ENCODE data around the gene SERPINA3. TPM values are rescaled to one million over a fixed set of nuclear protein-coding genes. Genes with fewer than 3 reads are reported as not detected.

The SERPINA3 gene
- total RNA-seq, result 2.5 TPM

GRCh38 chr14:94612174-94612573 lies at the start of gene SERPINA3:
Gene SERPINA3 (plus strand): TSS chr14:94612391. CDS start chr14:94614442, 2,051 bp downstream.

DNA sequence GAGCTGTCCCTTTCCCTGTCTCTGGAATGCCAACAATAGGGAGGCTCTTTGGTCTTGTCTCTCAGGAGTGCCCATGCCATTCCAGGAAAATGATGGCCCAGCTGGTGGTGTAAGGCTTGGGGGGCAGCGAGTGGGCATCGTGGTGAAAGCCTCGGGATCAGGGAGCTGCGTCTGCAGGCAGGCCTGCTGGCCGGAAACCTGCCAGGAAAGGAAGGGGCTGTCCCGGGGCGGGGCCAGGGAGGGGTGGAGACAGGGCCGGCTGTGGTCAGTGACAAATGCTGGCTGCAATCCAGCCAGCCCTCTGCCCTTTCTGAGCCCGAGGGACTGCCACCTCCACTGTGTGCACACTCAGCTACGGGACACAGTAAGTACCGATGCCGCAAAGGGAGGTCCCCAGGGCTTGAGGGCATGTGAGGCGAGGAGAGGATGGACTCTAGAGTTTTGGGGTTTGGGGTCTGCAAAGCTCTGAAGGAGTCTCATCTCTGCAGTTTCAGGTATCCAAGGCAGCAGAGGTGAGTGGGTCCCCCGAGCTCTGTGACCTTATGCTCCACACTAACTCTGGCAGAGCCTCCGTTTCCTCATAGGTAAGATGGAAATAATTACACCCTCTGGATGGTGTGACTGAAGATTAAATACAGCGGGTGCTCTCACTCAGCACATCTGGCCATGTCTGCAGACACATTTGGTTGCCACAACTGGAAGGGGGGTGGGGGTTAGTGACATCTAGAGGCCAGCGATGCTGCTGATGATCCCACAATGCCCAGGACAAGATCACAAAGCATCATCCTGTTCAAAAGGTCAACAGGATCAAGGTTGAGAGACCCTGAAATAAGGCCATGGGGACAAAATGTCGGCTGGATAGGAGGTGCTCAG lies 30.8 kb upstream of the SERPINA3 start, which contains the start of gene SERPINA5:
TSS of gene SERPINA5 (plus strand) at position 300 of the 873 bp plus-strand sequence. CDS start 5,937 bp downstream, outside the sequence.

Other genes starting within 250 kb of the SERPINA3 start
- gene SERPINA2, start 245.7 kb upstream of the SERPINA3 start, total RNA-seq, result not detected
- 3.2 TPM for gene SERPINA1, start 223.8 kb upstream of the SERPINA3 start, total RNA-seq
- not detected for gene SERPINA11, start 159.6 kb upstream of the SERPINA3 start, total RNA-seq
- not detected for gene SERPINA9, start 136.2 kb upstream of the SERPINA3 start, total RNA-seq
- gene SERPINA12, start 102.9 kb upstream of the SERPINA3 start, total RNA-seq, result not detected
- gene SERPINA4, start 50.9 kb upstream of the SERPINA3 start, total RNA-seq, result not detected
- 0.69 TPM for gene SERPINA5, start 31.0 kb upstream of the SERPINA3 start, total RNA-seq
- gene GSC, start 157.7 kb downstream of the SERPINA3 start, total RNA-seq, result 0.46 TPM